Activated T-helper 2 cell treated with anti-CD3 and anti-CD28 coated beads, Interferon-gamma antibody, Interleukin-2, Interleukin-4, amounts not matched to agents 10 μg/mL and 5 μg/mL and 100 μg/mL, durations not matched to agents 14 hours and 24 hours and 36 hours (primary cell): ENCODE results near the gene CTAGE6. TPM values are rescaled to one million over a fixed set of nuclear protein-coding genes. Genes with fewer than 3 reads are reported as not detected.

ENCODE experiments used
- total RNA-seq: library from RNA; stranded (reverse); gene quantifications from 2 replicates; pipeline ENCODE4 v1.2.3, GENCODE V29; 2022

CTAGE6 gene
- total RNA-seq, 1 donor from 2014 or later = 0.78 TPM

Other genes starting within 250 kb of the CTAGE6 start
- 1.5 and 2.4 TPM in 2 replicates for gene CTAGE15, start 185.9 kb downstream of the CTAGE6 start, total RNA-seq
- 37.0 and 38.6 TPM in 2 replicates for gene TCAF2, start 136.7 kb downstream of the CTAGE6 start, total RNA-seq
- 18.4 and 22.7 TPM in 2 replicates for gene TCAF1, start 144.5 kb upstream of the CTAGE6 start, total RNA-seq
- gene OR2F2, start 177.5 kb upstream of the CTAGE6 start, total RNA-seq = not detected in 2 replicates
- not detected in 2 replicates for gene OR2F1, start 197.1 kb upstream of the CTAGE6 start, total RNA-seq
- not detected in 2 replicates for gene OR6B1, start 242.6 kb upstream of the CTAGE6 start, total RNA-seq